HepG2 (cell line): ENCODE results near the gene BCL6. TPM values are rescaled to one million over a fixed set of nuclear protein-coding genes. Genes with fewer than 3 reads are reported as not detected.

Experiments used
- ATAC-seq: fragments of 200-7000 bp; cut with Tn5 transposase; 3 replicates; pipeline ENCODE4 v1.9.1; 2020; ENCODE audit warnings: mild to moderate bottlenecking, moderate library complexity
- BruUV-seq: library from RNA; stranded (reverse); fragments of 400-500 nt; replicated peaks from 2 replicates; lab custom pipeline; 2021; lab: Mats Ljungman, UMichigan
- CTCF ChIA-PET: fragments of 300-600 bp; formaldehyde crosslinking; extraction: SDS; loops from one replicate; lab custom pipeline; 2021; ENCODE audit warnings: low total read pairs, inconsistent platforms, low intra/inter-chr PET ratio; lab: Yijun Ruan, JAX
- POLR2A ChIA-PET: fragments of 350-600 bp; sonication (Branson Sonifier 250); formaldehyde crosslinking; loops from one replicate; lab custom pipeline; 2020; ENCODE audit warnings: antibody characterized with exemption, inconsistent platforms; lab: Yijun Ruan, JAX
- DNase-seq: peaks from one replicate; pipeline ENCODE4 v3.0.0-alpha.2; 2015; ENCODE audit warnings: low spot score
- FAIRE-seq: peaks from 3 replicates; lab custom pipeline; 2011; peaks lifted over from hg19 to GRCh38; lab: Jason Lieb, UNC
- H2AFZ ChIP-seq: one replicate; pipeline ENCODE4 v1.6.1; 2011; ENCODE audit warnings: low read length, inconsistent platforms
- H3K27ac ChIP-seq: fragments of 300-600 bp; 3 replicates; pipeline ENCODE4 v1.8.0; 2011; ENCODE audit warnings: mixed run types, mild to moderate bottlenecking, mixed read lengths, low read length, inconsistent platforms; ENCODE audit not compliant: insufficient read depth; ENCODE audit errors: extremely low read length
- H3K27me3 ChIP-seq, 2 experiments: fragments of 200-600 bp in 1 of 2; 2 replicates in 1 of 2; 3 replicates in 1 of 2; pipeline versions ENCODE4 v1.6.0 to v1.8.0; 2011; ENCODE audit warnings: low read length in 2 of 2, mild to moderate bottlenecking in 2 of 2, moderate library complexity in 2 of 2, inconsistent platforms in 1 of 2; ENCODE audit not compliant: insufficient read depth in 2 of 2, control insufficient read depth in 1 of 2
- H3K36me3 ChIP-seq, 2 experiments: fragments of 200-600 bp in 1 of 2; replicated peaks in 1 of 2; 2 replicates in 1 of 2; 3 replicates in 1 of 2; pipeline versions ENCODE4 v1.5.1 to v1.8.0; 2011; ENCODE audit warnings: low read length in 2 of 2, inconsistent platforms in 1 of 2; ENCODE audit not compliant: insufficient read depth in 2 of 2, control insufficient read depth in 1 of 2
- H3K4me1 ChIP-seq: 2 replicates; pipeline ENCODE4 v1.5.1; 2012; ENCODE audit warnings: low read length, inconsistent platforms; ENCODE audit not compliant: insufficient read depth
- H3K4me2 ChIP-seq: 2 replicates; pipeline ENCODE4 v1.6.0; 2011; ENCODE audit warnings: low read depth, low read length, inconsistent platforms
- H3K4me3 ChIP-seq, 3 experiments: fragments of 200-600 bp in 1 of 3; sonication (generic), shearing (Covaris generic) in 1 of 3; replicated peaks in 1 of 3; 2 replicates each; pipeline ENCODE4 v1.5.1; 2011 to 2016; ENCODE audit warnings: low read length in 3 of 3, inconsistent platforms in 2 of 3, low read depth in 2 of 3, mild to moderate bottlenecking in 2 of 3, control low read depth in 1 of 3, mixed read lengths in 1 of 3; ENCODE audit not compliant: insufficient read depth in 1 of 3
- H3K79me2 ChIP-seq: one replicate; pipeline ENCODE4 v1.6.1; 2011; ENCODE audit warnings: low read length, inconsistent platforms; ENCODE audit not compliant: insufficient read depth
- H3K9ac ChIP-seq: 2 replicates; pipeline ENCODE4 v1.6.0; 2011; ENCODE audit warnings: mild to moderate bottlenecking, low read depth, low read length, inconsistent platforms; ENCODE audit not compliant: insufficient read depth
- H3K9me3 ChIP-seq: 2 replicates; pipeline ENCODE4 v1.5.1; 2012; ENCODE audit warnings: mild to moderate bottlenecking, low read length
- H4K20me1 ChIP-seq: 2 replicates; pipeline ENCODE4 v1.6.0; 2011; ENCODE audit warnings: inconsistent platforms, mild to moderate bottlenecking, low read length, moderate library complexity; ENCODE audit not compliant: insufficient read depth
- CHD2 ChIP-seq: IDR thresholded peaks from 2 replicates; pipeline ENCODE4 v1.6.1; 2011; ENCODE audit warnings: low read depth, low read length, improper control_type of control experiment
- CREBL2 ChIP-seq: sonication (generic); formaldehyde crosslinking; IDR thresholded peaks from 2 replicates; pipeline ENCODE4 v1.8.1; 2023; ENCODE audit warnings: missing genetic modification reagents, mild to moderate bottlenecking, borderline replicate concordance
- FOXP1 ChIP-seq, 2 experiments: fragments of 450-650 bp in 1 of 2; IDR thresholded peaks; 2 replicates each; pipeline ENCODE4 v1.6.1; 2017 to 2018; ENCODE audit warnings: antibody characterized with exemption in 1 of 2
- FOXP4 ChIP-seq: sonication (generic); formaldehyde crosslinking; IDR thresholded peaks from 2 replicates; pipeline ENCODE4 v1.4.0; 2020; ENCODE audit warnings: missing genetic modification reagents
- GATAD1 ChIP-seq: IDR thresholded peaks from 2 replicates; pipeline ENCODE4 v1.6.1; 2016; ENCODE audit warnings: missing genetic modification reagents, missing compliant biosample characterization
- HNF4G ChIP-seq, 2 experiments: sonication (generic) in 1 of 2; formaldehyde crosslinking in 1 of 2; IDR thresholded peaks; 2 replicates each; pipeline versions ENCODE4 v1.4.0 to v1.6.1; 2011 to 2020; ENCODE audit warnings: borderline replicate concordance in 2 of 2, low read depth in 2 of 2, mild to moderate bottlenecking in 2 of 2, low read length in 1 of 2, missing genetic modification reagents in 1 of 2, moderate library complexity in 1 of 2
- HOMEZ ChIP-seq: IDR thresholded peaks from 2 replicates; pipeline ENCODE4 v1.6.1; 2016; ENCODE audit warnings: low read depth
- ISL2 ChIP-seq: sonication (generic); formaldehyde crosslinking; IDR thresholded peaks from 2 replicates; pipeline ENCODE4 v1.5.0; 2020; ENCODE audit warnings: missing genetic modification reagents
- MBNL3 ChIP-seq: fragments of 250-450 bp; sonication (Bioruptor Pico); conservative IDR thresholded peaks from 2 replicates; pipeline ENCODE4 v1.8.0; 2022; ENCODE audit warnings: mild to moderate bottlenecking, inconsistent platforms
- MED1 ChIP-seq: sonication (generic); formaldehyde crosslinking; IDR thresholded peaks from 2 replicates; pipeline ENCODE4 v1.4.0; 2020; ENCODE audit warnings: missing genetic modification reagents
- NCOA5 ChIP-seq: sonication (generic); formaldehyde crosslinking; IDR thresholded peaks from 2 replicates; pipeline ENCODE4 v1.4.0; 2020; ENCODE audit warnings: missing genetic modification reagents
- NCOR1 ChIP-seq: fragments of 200-600 bp; sonication (generic); IDR thresholded peaks from 2 replicates; pipeline ENCODE4 v1.7.0; 2017; ENCODE audit warnings: antibody characterized with exemption, low read length, borderline replicate concordance
- PAF1 ChIP-seq: IDR thresholded peaks from 2 replicates; pipeline ENCODE4 v1.6.1; 2016; ENCODE audit warnings: missing genetic modification reagents, missing compliant biosample characterization
- PRDM4 ChIP-seq: sonication (generic); formaldehyde crosslinking; IDR thresholded peaks from 2 replicates; pipeline ENCODE4 v1.9.0; 2021; ENCODE audit warnings: missing genetic modification reagents, borderline replicate concordance
- SMARCE1 ChIP-seq: fragments of 450-650 bp; IDR thresholded peaks from 2 replicates; pipeline ENCODE4 v1.6.1; 2017; ENCODE audit warnings: borderline replicate concordance
- SNRNP70 ChIP-seq: fragments of 200-400 bp; formaldehyde crosslinking; IDR thresholded peaks from 2 replicates; pipeline ENCODE4 v1.6.1; 2017; ENCODE audit warnings: mild to moderate bottlenecking, low read depth, low read length, moderate library complexity
- ZNF235 ChIP-seq: sonication (generic); formaldehyde crosslinking; IDR thresholded peaks from 2 replicates; pipeline ENCODE4 v1.8.1; 2023; ENCODE audit warnings: mild to moderate bottlenecking, missing genetic modification reagents, borderline replicate concordance
- ZNF816 ChIP-seq: sonication (generic); formaldehyde crosslinking; IDR thresholded peaks from 2 replicates; pipeline ENCODE4 v1.8.0; 2022; ENCODE audit warnings: missing genetic modification reagents, mild to moderate bottlenecking, borderline replicate concordance
- ZNF841 ChIP-seq: sonication (generic); formaldehyde crosslinking; IDR thresholded peaks from 2 replicates; pipeline ENCODE4 v1.8.1; 2023; ENCODE audit warnings: missing genetic modification reagents, borderline replicate concordance
- WGBS: methylation state at CpG from one replicate; pipeline ENCODE4 v1.1.6; 2017; ENCODE audit warnings: low lambda C conversion rate; 5-methylcytosine and 5-hydroxymethylcytosine counted together
- in situ Hi-C: cut with HindIII; loops from 2 replicates; pipeline ENCODE4 v1.10.0; 2017; ENCODE audit warnings: low pct_unique_long_range_greater_than_20kb; ENCODE audit not compliant: extremely low pct_ligation_motif_present
- intact Hi-C: fragments of 100-400 bp; cut with micrococcal nuclease; formaldehyde crosslinking; loops from one replicate; pipeline ENCODE4 v1.10.0; 2022; ENCODE audit not compliant: unreplicated experiment
- polyA plus RNA-seq, 8 experiments: library from polyadenylated mRNA; depleted of rRNA in 3 of 8; stranded (reverse) in 7 of 8; unstranded in 1 of 8; fragments of >200 nt; fragmentation: Illumina TruSeq in 4 of 8; extraction: Trizol in 4 of 8; gene quantifications; 2 replicates each; pipeline versions ENCODE4 v1.2.1 to v1.2.3, GENCODE V29; 2011 to 2016; ENCODE audit warnings: low read depth in 4 of 8, missing spikeins in 1 of 8, mixed read lengths in 1 of 8; ENCODE audit not compliant: insufficient read depth in 1 of 8
- total RNA-seq, 5 experiments: library from RNA; depleted of rRNA; stranded (reverse); fragments of >200 nt; fragmentation: Illumina TruSeq; extraction: Trizol; gene quantifications; 2 replicates each; pipeline ENCODE4 v1.2.3, GENCODE V29; 2016; ENCODE audit warnings: low read depth in 1 of 5

BCL6 gene
- total and polyA plus RNA-seq, 2 of the 13 experiments (the other 11 are each of a cell fraction or from before 2014, with no cell fraction given), result 21.2 to 53.7 TPM

GRCh38 chr3:187736418-187736871 is 8.8 kb downstream of the BCL6 start:
- ChIA-PET POLR2A (interaction anchor here (0.9 to 5.7 kb wide), 5 partner anchors 9 to 422 kb away, joined by 3 to 31 read pairs (median 4); partner anchors contain the start of gene BCL6), CTCF (no interaction called here)
- no peak; the same call in 2 of the 3 replicates for ATAC-seq
- H3K36me3 ChIP-seq, result peaks cover 13 to 37% of the 10 kb centered on the region in 2 experiments
- DNase-seq, result no peak
- H3K9ac ChIP-seq, result no peak overlapping the region
- H3K4me3 ChIP-seq, result peak overlapping the region in 1 of 3 experiments; percentile 7; a peak in 1 of 6 replicates
- no peak overlapping the region for H2AFZ ChIP-seq
- peaks cover 85% of the 10 kb centered on the region for H4K20me1 ChIP-seq
- H3K27ac ChIP-seq, result peak overlapping the region; percentile 27
- peaks cover 81% of the 10 kb centered on the region for H3K79me2 ChIP-seq
- no peaks in the 10 kb centered on the region for H3K27me3 ChIP-seq
- intact Hi-C loops, result loop anchor here (5.0 kb wide), 1 partner anchor 1101 kb away; no protein-coding TSS in a partner anchor
- peaks cover 57% of the 10 kb centered on the region for H3K4me1 ChIP-seq
- FAIRE-seq, result no peak
- peak overlapping the region; percentile 34; the same call in 1 of the 2 replicates for H3K4me2 ChIP-seq
- no peaks in the 10 kb centered on the region for H3K9me3 ChIP-seq
- in situ Hi-C loops, result loop anchor here (25.0 kb wide), 3 partner anchors 676 to 1001 kb away; no protein-coding TSS in a partner anchor
- no TSS peak for BruUV-seq
- 62% methylated on average over 8 of the region's 8 CpGs for WGBS
- TF ChIP-seq NCOA5 (CRISPR knock-in tag) (no peak), HNF4G (IDR thresholded peaks at IDR 0.05; ENCODE audit: borderline replicate concordance, low read depth, low read length) (no peak), HNF4G (CRISPR knock-in tag; IDR thresholded peaks at IDR 0.05; ENCODE audit: borderline replicate concordance, low read depth) (no peak), FOXP1 (IDR thresholded peaks at IDR 0.05) (no peak), FOXP1 (CRISPR knock-in tag; IDR thresholded peaks at IDR 0.05) (peak; percentile 53), ZNF816 (no peak), CHD2 (no peak), PAF1 (CRISPR knock-in tag) (no peak), PRDM4 (no peak), GATAD1 (CRISPR knock-in tag) (no peak), SMARCE1 (no peak), FOXP4 (CRISPR knock-in tag) (peak; percentile 56; the same call in 1 of the 2 replicates), MED1 (CRISPR knock-in tag) (0 out of 2 replicates have a peak, but pooled peaks have one; percentile 37), SNRNP70 (no peak), ZNF841 (no peak), ZNF235 (CRISPR knock-in tag) (no peak), CREBL2 (no peak), ISL2 (no peak), HOMEZ (CRISPR knock-in tag) (peak; percentile 44; the same call in 1 of the 2 replicates), NCOR1 (no peak), MBNL3 (no peak)
